Trophoblast cell (in vitro differentiated cells and primary cell): ENCODE measurements around the gene ISM1.
A peak's percentile ranks its signal among the peaks of the same experiment; 100 is the strongest.

Experiments used
- DNase-seq, 2 donors: peaks; one replicate each; pipeline ENCODE4 v3.0.0-alpha.2; 2016
- H2AFZ ChIP-seq: 2 replicates; pipeline ENCODE4 v1.6.1; 2013; ENCODE audit warnings: low read length, moderate library complexity, mild to moderate bottlenecking; ENCODE audit not compliant: insufficient read depth, poor library complexity
- H2AK5ac ChIP-seq: 2 replicates; pipeline ENCODE4 v1.6.1; 2013; ENCODE audit warnings: mild to moderate bottlenecking, low read length
- H2BK120ac ChIP-seq: 2 replicates; pipeline ENCODE4 v1.6.1; 2013; ENCODE audit warnings: low read length, mild to moderate bottlenecking, moderate library complexity; ENCODE audit not compliant: insufficient read depth, poor library complexity
- H2BK12ac ChIP-seq: 2 replicates; pipeline ENCODE4 v1.6.1; 2013; ENCODE audit warnings: mild to moderate bottlenecking, low read length, moderate library complexity
- H2BK5ac ChIP-seq: 2 replicates; pipeline ENCODE4 v1.6.1; 2013; ENCODE audit warnings: low read length, low read depth, moderate library complexity, mild to moderate bottlenecking; ENCODE audit not compliant: poor library complexity
- H3K14ac ChIP-seq: 2 replicates; pipeline ENCODE4 v1.6.1; 2013; ENCODE audit warnings: mild to moderate bottlenecking, low read length
- H3K18ac ChIP-seq: 2 replicates; pipeline ENCODE4 v1.6.1; 2013; ENCODE audit warnings: mild to moderate bottlenecking, low read length
- H3K23ac ChIP-seq: 2 replicates; pipeline ENCODE4 v1.6.1; 2013; ENCODE audit warnings: low read length
- H3K27ac ChIP-seq: 2 replicates; pipeline ENCODE4 v1.5.1; 2013; ENCODE audit warnings: low read depth, mild to moderate bottlenecking, inconsistent platforms, low read length, moderate library complexity
- H3K27me3 ChIP-seq: 2 replicates; pipeline ENCODE4 v1.6.1; 2013; ENCODE audit warnings: inconsistent platforms, mild to moderate bottlenecking, low read length, moderate library complexity; ENCODE audit not compliant: insufficient read depth
- H3K36me3 ChIP-seq, 2 experiments: 1 replicate in 1 of 2; 2 replicates in 1 of 2; pipeline ENCODE4 v1.6.1; 2013; ENCODE audit warnings: low read length in 2 of 2, mild to moderate bottlenecking in 2 of 2, moderate library complexity in 1 of 2; ENCODE audit not compliant: insufficient read depth in 2 of 2, control insufficient read depth in 1 of 2
- H3K4ac ChIP-seq: 2 replicates; pipeline ENCODE4 v1.6.1; 2013; ENCODE audit warnings: low read depth, mild to moderate bottlenecking, low read length, moderate library complexity
- H3K4me1 ChIP-seq, 2 experiments: 1 replicate in 1 of 2; 2 replicates in 1 of 2; pipeline ENCODE4 v1.6.1; 2013; ENCODE audit warnings: low read length in 2 of 2, mild to moderate bottlenecking in 2 of 2, moderate library complexity in 1 of 2; ENCODE audit not compliant: insufficient read depth in 2 of 2, control insufficient read depth in 1 of 2
- H3K4me2 ChIP-seq: 2 replicates; pipeline ENCODE4 v1.6.1; 2013; ENCODE audit warnings: inconsistent platforms, mild to moderate bottlenecking, low read length, moderate library complexity
- H3K4me3 ChIP-seq: 2 replicates; pipeline ENCODE4 v1.5.1; 2013; ENCODE audit warnings: mild to moderate bottlenecking, low read depth, low read length, inconsistent platforms
- H3K79me1 ChIP-seq: one replicate; pipeline ENCODE4 v1.6.1; 2013; ENCODE audit warnings: low read length
- H3K79me2 ChIP-seq: 2 replicates; pipeline ENCODE4 v1.6.1; 2013; ENCODE audit warnings: low read length, mild to moderate bottlenecking; ENCODE audit not compliant: control insufficient read depth, insufficient read depth, poor library complexity
- H3K9ac ChIP-seq: 2 replicates; pipeline ENCODE4 v1.6.1; 2013; ENCODE audit warnings: mild to moderate bottlenecking, low read length
- H3K9me3 ChIP-seq: 2 replicates; pipeline ENCODE4 v1.6.1; 2013; ENCODE audit warnings: low read depth, mild to moderate bottlenecking, control low read depth, inconsistent platforms, low read length; ENCODE audit not compliant: insufficient read depth
- H4K12ac ChIP-seq: 2 replicates; pipeline ENCODE4 v1.6.1; 2013; ENCODE audit warnings: low read depth, mild to moderate bottlenecking, low read length, moderate library complexity
- H4K8ac ChIP-seq: 2 replicates; pipeline ENCODE4 v1.6.1; 2013; ENCODE audit warnings: low read depth, mild to moderate bottlenecking, low read length, moderate library complexity
- H4K91ac ChIP-seq: one replicate; pipeline ENCODE4 v1.6.1; 2013; ENCODE audit warnings: low read depth, mild to moderate bottlenecking, low read length, moderate library complexity
- WGBS: extraction: QIAGEN DNeasy Blood & Tissue Kit; methylation state at CpG from one replicate; pipeline ENCODE4 v1.1.7; 2013; ENCODE audit warnings: missing lambda C conversion rate; ENCODE audit not compliant: insufficient read length, insufficient coverage; ENCODE audit errors: extremely low coverage; 5-methylcytosine and 5-hydroxymethylcytosine counted together

Gene ISM1

DNA sequence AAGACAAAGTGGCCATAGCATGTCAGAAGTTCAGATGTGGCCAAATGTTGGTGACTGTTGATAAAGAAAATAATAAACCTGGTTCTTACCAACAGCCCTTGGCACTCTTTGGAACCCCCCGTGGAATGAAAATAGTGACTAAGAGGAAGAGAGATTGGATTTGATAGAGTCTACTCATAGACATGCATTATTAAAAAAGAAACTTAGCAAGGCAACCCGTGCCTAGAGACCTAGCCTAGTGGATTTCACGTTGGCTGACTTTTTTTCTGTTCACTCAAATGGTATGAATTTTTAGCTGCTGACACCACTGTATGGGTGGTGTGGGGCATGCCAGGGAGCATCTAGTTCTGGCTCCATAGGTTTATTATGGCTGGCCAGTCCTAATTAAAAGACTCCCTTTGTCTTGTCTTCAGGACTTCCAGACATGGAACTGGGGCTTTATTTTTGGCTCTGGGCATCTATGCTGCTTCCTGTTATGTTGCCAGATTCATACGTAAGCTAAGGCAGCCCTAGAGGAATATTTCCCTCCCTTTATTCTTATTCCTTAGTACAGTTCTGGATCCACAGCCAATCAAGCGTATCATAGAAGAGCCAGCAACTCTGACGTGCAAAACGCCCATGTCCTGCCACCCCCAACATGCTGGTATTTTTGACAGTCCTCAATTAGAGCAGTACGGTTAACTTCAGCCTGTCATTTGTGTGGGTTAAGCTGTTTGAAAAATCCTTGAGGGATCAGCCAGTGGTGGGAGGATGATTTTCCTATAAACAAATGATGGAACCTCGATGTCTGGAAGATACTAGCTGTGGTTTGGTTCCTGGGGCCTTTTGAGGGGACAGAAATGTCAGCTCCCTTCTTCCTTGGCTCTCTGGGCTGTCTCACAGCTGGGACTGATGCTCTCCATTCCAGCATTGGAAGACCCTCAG lies 127.5 kb downstream of the ISM1 start:
- Histone ChIP-seq H3K4me3 (no peak overlapping the region), H3K9ac (no peak overlapping the region), H3K4me1 (peaks cover 0 to 3% of the 10 kb centered on the region in 2 experiments), H3K4me2 (no peak overlapping the region), H2BK5ac (no peak overlapping the region), H3K27ac (no peak overlapping the region), H3K23ac (no peak overlapping the region), H3K27me3 (no peaks in the 10 kb centered on the region), H4K12ac (no peak overlapping the region), H2AK5ac (no peak overlapping the region), H3K9me3 (no peaks in the 10 kb centered on the region), H2BK12ac (no peak overlapping the region), H4K8ac (no peak overlapping the region), H3K36me3 (no peaks in the 10 kb centered on the region), H3K79me2 (no peaks in the 10 kb centered on the region), H3K4ac (no peak overlapping the region), H4K91ac (no peak overlapping the region), H3K18ac (no peak overlapping the region), H2AFZ (no peak overlapping the region), H2BK120ac (no peak overlapping the region), H3K79me1 (no peaks in the 10 kb centered on the region), H3K14ac (no peak overlapping the region)
- whole genome bisulfite sequencing: no CpG with 5 or more reads among the region's 9 CpGs
- peak in 1 of 2 donors; percentile 20 for DNase-seq

- H3K79me2 ChIP-seq: no peaks in the 10 kb centered on the region
- no peaks in the 10 kb centered on the region for H3K36me3 ChIP-seq
- no peak overlapping the region for H3K14ac ChIP-seq
- no peaks in the 10 kb centered on the region for H3K79me1 ChIP-seq
- no peak overlapping the region for H2BK12ac ChIP-seq
- no peak overlapping the region for H2AK5ac ChIP-seq
- H3K27ac ChIP-seq: no peak overlapping the region
- no peak overlapping the region for H2AFZ ChIP-seq
- H3K27me3 ChIP-seq: no peaks in the 10 kb centered on the region
- H4K91ac ChIP-seq: no peak overlapping the region
- no peaks in the 10 kb centered on the region for H3K9me3 ChIP-seq
- no peak overlapping the region for H2BK5ac ChIP-seq
- no peak for DNase-seq
- no peak overlapping the region for H3K4me3 ChIP-seq
- H3K23ac ChIP-seq: no peak overlapping the region
- H4K12ac ChIP-seq: no peak overlapping the region
- H3K9ac ChIP-seq: no peak overlapping the region
- WGBS: no CpG with 5 or more reads among the region's 4 CpGs
- H2BK120ac ChIP-seq: no peak overlapping the region
- peaks cover 0 to 3% of the 10 kb centered on the region in 2 experiments for H3K4me1 ChIP-seq
- no peak overlapping the region for H3K4me2 ChIP-seq
- no peak overlapping the region for H3K18ac ChIP-seq
- H3K4ac ChIP-seq: no peak overlapping the region
- no peak overlapping the region for H4K8ac ChIP-seq
Measured at GRCh38 chr20:13349235-13349604, 128.1 kb downstream of the ISM1 start.
